ENCODE results near the gene DRICH1. TPM values are rescaled to one million over a fixed set of nuclear protein-coding genes. Genes with fewer than 3 reads are reported as not detected.
"Not testable (repeated sequence)": the region's sequence is repeated elsewhere in the genome, so short reads cannot be mapped to it uniquely, and the experiment has no call there.

The DRICH1 gene
- total and polyA plus RNA-seq, 2 experiments from 2014 or later, result not detected

DNA sequence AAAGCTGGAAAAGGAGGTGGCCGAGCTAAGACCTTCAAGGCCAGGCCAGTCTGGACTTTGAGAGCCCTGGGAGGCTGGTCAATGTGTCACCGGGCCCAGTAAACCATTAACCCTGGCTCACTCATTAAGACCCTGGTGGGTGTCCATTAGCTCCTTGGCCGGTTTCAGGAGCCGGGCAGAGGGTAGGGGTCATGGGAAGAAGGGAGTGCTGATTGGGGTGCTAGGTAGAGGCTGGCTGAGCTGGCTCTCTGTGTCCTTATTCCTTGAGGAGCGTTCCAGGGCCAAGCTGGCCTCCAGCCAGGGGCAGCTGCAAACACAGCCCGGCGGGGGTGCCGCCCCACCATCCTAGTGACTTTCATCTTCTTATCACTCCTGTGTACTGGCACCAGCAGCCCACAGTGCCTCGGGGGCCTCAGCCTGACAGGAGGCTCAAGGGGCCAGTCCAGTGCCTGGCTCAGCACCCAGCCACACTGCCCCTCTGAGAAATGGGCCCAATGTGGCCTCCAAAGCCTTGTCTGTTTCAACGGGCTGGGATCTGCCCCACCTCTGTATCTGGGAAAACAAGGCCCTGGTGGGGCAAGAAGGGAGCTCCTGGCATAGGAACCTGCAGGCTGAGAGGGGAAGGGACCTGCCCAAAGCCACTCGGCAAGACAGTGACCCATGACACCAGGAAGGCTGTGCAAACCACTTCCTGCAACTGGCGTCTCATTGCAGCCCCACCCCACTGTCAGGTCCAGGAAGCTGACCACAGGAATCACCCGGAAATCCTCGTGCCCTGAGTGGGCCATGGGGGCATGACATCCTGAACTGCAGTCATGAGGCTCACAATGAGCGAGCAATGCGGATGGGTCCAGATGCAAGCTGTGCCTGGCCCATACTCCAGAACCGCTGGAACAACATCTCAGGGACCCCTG lies 43.6 kb upstream of the DRICH1 start:
- no peak for DNase-seq (ENCODE audit: low read depth in 1 of 2, low spot score in 1 of 2)
- Histone ChIP-seq H3K4me3 (no peak overlapping the region), H3K4me1 (ENCODE audit: low read depth) (no peaks in the 10 kb centered on the region), H3K27me3 (no peaks in the 10 kb centered on the region), H3K9me3 (ENCODE audit: low read depth) (no peaks in the 10 kb centered on the region), H3K36me3 (no peaks in the 10 kb centered on the region), H3K27ac (no peak overlapping the region)
- TF ChIP-seq, protein P1, sequence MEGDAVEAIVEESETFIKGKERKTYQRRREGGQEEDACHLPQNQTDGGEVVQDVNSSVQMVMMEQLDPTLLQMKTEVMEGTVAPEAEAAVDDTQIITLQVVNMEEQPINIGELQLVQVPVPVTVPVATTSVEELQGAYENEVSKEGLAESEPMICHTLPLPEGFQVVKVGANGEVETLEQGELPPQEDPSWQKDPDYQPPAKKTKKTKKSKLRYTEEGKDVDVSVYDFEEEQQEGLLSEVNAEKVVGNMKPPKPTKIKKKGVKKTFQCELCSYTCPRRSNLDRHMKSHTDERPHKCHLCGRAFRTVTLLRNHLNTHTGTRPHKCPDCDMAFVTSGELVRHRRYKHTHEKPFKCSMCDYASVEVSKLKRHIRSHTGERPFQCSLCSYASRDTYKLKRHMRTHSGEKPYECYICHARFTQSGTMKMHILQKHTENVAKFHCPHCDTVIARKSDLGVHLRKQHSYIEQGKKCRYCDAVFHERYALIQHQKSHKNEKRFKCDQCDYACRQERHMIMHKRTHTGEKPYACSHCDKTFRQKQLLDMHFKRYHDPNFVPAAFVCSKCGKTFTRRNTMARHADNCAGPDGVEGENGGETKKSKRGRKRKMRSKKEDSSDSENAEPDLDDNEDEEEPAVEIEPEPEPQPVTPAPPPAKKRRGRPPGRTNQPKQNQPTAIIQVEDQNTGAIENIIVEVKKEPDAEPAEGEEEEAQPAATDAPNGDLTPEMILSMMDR (IDR thresholded peaks at IDR 0.05; ENCODE audit: low read depth, low read length), result no peak

DNA sequence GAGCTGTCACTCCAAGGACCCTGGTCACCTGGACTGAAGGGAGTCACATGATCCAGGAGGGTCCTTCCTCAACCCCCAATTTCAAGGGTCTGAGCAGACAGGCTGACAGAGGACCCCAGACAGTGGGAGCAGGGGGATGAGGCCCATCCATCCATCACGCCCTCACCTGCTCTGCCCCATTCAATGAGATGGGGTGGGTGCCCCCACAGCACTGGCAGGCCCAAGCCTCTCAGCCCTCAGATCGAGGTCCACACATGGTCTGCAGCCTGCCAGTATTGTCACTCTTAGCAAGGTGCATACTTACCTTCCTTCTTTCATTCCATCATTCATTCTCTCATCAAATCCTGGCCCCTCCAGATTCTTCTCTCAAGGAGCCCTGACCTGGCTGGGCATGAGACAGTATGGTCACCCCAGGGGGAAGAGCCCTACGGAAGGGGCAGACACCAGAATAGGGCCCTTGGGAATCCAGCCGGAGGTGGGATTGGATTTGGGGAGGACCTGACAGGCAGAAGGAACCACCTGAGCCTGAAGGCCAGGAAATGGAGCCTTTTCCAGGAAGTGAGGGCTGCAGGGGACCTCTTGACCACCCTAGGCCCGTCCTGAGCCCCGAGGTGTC lies 42.9 kb upstream of the DRICH1 start:
- H3K9me3 ChIP-seq (ENCODE audit: low read depth); H3K4me1 ChIP-seq (ENCODE audit: low read depth); H3K36me3 ChIP-seq; H3K27me3 ChIP-seq; H3K4me3 ChIP-seq; H3K27ac ChIP-seq; DNase-seq (ENCODE audit: low read depth in 1 of 2, low spot score in 1 of 2): not testable (repeated sequence)

DNA sequence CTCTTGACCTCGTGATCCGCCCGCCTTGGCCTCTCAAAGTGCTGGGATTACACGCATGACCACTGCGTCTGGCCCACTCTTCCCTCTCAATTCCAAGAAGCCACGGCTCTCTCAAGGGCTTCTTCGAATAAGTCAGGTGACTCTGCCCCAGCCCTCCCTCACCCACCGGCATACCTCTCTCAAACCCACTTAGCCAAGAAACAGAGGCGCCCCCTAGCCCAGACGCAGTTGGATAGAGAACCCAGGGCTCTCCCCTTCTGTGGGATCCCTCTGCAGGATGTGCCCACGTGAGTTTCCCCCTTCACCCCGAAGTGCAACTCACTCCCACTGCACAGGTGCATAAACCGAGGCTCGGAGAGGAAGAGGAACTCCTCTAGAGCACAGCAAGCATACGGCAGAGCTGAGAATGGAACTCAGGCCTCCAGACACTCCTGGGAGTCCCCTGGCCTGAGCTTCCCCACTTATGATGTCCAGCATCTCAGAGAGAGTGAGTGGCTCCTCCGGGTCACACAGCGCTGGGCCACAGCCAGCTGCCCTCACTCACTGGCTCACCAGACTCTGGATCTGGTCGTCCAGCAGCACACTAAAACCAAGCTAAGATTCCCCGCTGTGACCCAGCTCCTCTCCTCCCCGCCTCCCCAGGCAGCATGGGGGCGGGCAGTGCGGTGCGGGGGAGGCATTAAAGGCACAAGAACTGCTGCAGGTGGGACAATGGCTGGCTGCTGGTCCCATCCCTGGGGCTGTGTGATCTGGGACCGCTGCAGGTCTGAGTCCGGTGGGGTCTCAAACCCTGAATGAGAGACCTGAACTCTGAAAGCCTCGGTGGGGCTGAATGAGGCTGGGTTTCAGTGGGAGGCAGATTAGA lies 41.9 kb upstream of the DRICH1 start:
- no peak overlapping the region for H3K4me3 ChIP-seq
- H3K27ac ChIP-seq, result no peak overlapping the region
- TF ChIP-seq, protein P1 (IDR thresholded peaks at IDR 0.05; ENCODE audit: low read depth, low read length), result no peak
- H3K27me3 ChIP-seq, result no peaks in the 10 kb centered on the region
- no peaks in the 10 kb centered on the region for H3K4me1 ChIP-seq (ENCODE audit: low read depth)
- no peak for DNase-seq (ENCODE audit: low read depth in 1 of 2, low spot score in 1 of 2)
- H3K36me3 ChIP-seq, result no peaks in the 10 kb centered on the region
- H3K9me3 ChIP-seq (ENCODE audit: low read depth), result no peaks in the 10 kb centered on the region

DNA sequence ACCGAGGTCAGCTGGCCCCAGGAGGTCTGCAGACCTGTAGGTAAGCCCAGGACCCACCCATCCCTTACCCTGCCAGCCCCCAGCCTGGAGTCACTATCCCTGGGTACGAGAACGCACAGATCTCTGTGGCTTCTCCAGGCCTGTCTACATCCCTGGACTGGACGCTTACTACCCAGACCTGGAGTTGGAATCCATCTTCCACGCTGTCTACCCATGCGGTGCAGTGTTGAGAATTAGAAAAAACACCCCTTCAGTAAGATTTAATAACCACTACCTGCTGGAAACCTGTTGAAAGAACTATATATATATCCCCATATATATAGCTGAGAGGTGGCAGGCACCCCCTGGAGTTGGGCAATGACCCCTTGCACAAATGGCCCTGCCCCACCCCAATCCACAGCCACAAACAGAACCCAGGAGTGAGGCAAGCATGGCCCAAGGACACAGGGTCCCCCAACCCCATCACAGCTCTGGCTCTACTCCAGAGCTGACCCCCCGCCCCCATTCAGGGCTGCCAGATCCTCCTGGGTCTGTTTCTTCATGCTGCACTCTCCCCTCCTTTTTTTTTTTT lies 41.0 kb upstream of the DRICH1 start:
- Histone ChIP-seq H3K36me3 (no peaks in the 10 kb centered on the region), H3K9me3 (ENCODE audit: low read depth) (no peaks in the 10 kb centered on the region), H3K4me1 (ENCODE audit: low read depth) (no peaks in the 10 kb centered on the region), H3K4me3 (no peak overlapping the region), H3K27me3 (no peaks in the 10 kb centered on the region), H3K27ac (no peak overlapping the region)
- no peak for DNase-seq (ENCODE audit: low read depth in 1 of 2, low spot score in 1 of 2)
- TF ChIP-seq, protein P1 (IDR thresholded peaks at IDR 0.05; ENCODE audit: low read depth, low read length), result no peak

DNA sequence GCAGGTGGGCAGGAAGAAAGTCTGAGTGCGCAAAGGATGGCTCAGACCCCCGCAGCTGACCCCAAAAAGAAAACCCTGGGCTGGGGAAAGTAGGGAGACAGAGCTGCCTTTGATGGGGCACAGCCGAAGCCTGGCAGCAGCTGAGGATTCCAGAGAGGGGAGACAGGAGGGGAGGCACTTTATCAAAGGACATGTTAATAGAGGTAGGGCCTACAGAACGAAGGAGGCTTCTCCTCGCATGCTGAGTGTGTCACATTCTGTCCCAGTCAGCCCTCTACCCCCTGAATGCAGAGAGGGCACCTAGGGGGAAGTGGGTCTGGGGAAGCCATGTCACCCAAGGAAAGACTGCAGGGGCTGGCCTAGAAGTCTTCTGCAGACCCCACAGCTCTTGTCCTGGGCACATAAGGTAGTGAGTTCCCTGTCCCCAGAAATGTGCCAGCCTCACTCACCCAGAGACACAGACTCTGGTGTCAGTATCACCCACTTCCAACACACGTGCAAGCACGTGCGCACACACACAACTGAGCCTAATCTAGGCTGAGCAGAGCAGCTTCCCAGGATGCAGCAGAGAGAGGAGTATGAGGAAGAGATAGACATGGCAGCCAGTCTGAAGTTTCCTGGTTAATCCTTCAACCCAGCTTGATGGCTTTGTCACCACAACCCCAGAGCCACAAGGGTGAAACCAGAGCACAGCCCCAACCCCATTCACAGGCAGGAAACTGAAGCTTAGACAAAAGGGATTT lies 40.4 kb upstream of the DRICH1 start:
- not testable (repeated sequence) for H3K36me3 ChIP-seq; H3K9me3 ChIP-seq (ENCODE audit: low read depth); DNase-seq (ENCODE audit: low read depth in 1 of 2, low spot score in 1 of 2); H3K4me1 ChIP-seq (ENCODE audit: low read depth); H3K27ac ChIP-seq; H3K4me3 ChIP-seq; H3K27me3 ChIP-seq

DNA sequence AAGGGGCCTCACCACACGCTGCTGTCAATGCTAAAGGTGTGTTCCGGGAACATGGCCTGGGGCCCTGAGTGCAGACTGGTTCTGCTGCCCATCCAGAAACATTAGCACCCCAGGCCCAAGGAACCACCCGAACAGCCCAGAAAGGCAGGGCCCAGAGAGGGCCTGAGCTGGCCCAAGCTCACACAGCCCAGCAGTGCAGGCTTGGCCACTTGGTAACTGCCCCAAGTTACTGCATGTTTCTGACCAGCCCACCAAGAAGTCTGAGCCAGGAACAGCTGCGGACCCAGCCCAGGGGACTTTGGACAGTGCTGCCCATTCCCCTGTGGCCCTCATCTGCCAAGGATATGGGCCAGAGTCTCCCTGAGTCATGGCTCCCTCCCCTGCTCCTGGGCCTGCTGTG lies 39.3 kb upstream of the DRICH1 start:
- H3K36me3 ChIP-seq; H3K4me1 ChIP-seq (ENCODE audit: low read depth); H3K27me3 ChIP-seq; DNase-seq (ENCODE audit: low read depth in 1 of 2, low spot score in 1 of 2); H3K9me3 ChIP-seq (ENCODE audit: low read depth); H3K4me3 ChIP-seq; H3K27ac ChIP-seq: not testable (repeated sequence)

Data from cardiac muscle cell (in vitro differentiated cells and primary cell).